ENCODE data around the gene SATB2.

The SATB2 gene

GRCh38 chr2:199257261-199258224 lies 200.2 kb downstream of the SATB2 start:
- DNase-seq (ENCODE audit: low read depth) = no peak

GRCh38 chr2:199230091-199230490 lies 227.6 kb downstream of the SATB2 start:
- DNase-seq (ENCODE audit: low read depth) = no peak

GRCh38 chr2:199228887-199229819 lies 228.6 kb downstream of the SATB2 start:
- DNase-seq (ENCODE audit: low read depth) = no peak

GRCh38 chr2:199223791-199224190 lies 233.9 kb downstream of the SATB2 start:
- DNase-seq (ENCODE audit: low read depth) = no peak

- DNase-seq (ENCODE audit: low read depth) = no peak
Measured at GRCh38 chr2:199220920-199221319, 236.8 kb downstream of the SATB2 start.

- DNase-seq (ENCODE audit: low read depth) = no peak
Measured at GRCh38 chr2:199219551-199219950, 238.2 kb downstream of the SATB2 start.
